ENCODE data around the gene ZBTB46.
"Not testable (repeated sequence)": the region's sequence is repeated elsewhere in the genome, so short reads cannot be mapped to it uniquely, and the experiment has no call there.

The ZBTB46 gene

DNA sequence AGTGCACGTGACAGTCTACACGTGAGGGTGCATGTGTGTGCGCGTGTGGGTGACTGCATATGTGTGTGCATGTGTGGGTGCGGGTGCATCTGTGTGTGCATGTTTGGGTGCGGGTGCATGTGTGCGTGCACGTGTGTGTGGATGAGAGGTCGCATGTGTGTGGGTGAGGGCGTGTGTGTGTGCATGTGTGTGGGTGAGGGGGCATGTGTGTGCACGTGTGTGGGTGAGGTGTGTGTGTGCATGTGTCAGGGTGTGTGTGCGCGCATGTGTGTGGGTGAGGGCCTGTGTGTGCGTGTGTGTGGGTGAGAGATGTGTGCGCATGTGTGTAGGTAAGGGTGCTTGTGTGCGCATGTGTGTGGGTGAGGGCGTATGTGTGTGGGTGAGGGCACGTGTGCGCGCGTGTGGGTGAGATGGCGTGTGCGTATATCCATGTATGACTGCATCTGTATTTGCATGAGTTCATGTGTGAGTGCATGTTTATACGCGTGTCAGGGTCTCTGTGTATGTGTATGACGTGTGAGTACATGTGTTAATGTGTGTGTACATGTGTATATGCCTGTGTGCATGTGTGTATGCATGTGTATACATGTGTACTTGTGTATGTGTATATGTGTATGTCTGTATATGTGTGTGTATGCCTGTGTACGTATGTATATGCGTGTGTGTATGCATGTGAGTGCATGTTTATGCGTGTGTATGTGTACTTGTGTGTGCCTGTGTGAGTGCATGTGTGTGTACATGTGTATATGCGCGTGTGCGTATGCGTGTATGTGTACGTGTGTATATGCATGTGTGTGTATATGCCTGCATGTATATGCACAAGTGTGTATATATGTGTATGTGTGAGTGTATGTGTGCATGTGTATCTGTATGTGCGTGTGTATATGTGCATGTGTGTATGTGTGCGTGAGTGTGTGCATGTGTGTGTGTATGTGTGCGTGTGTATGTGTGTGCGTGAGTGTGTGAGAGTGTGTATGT is 98.7 kb downstream of the ZBTB46 start:
- DNase-seq, result no peak

DNA sequence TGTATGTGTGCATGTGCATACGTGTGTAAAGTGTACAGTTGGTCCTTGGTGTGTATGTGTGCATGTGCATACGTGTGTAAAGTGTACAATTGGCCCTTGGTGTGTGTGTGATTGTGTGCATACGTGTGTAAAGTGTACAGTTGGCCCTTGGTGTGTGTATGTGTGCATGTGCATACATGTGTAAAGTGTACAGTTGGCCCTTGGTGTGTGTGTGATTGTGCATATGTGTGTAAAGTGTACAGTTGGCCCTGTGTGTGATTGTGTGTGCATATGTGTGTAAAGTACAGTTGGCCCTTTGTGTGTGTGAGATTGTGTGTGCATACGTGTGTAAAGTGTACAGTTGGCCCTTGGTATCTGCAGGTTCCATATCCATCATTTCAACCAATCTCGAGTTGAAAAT is 99.7 kb downstream of the ZBTB46 start:
- no peak for DNase-seq

DNA sequence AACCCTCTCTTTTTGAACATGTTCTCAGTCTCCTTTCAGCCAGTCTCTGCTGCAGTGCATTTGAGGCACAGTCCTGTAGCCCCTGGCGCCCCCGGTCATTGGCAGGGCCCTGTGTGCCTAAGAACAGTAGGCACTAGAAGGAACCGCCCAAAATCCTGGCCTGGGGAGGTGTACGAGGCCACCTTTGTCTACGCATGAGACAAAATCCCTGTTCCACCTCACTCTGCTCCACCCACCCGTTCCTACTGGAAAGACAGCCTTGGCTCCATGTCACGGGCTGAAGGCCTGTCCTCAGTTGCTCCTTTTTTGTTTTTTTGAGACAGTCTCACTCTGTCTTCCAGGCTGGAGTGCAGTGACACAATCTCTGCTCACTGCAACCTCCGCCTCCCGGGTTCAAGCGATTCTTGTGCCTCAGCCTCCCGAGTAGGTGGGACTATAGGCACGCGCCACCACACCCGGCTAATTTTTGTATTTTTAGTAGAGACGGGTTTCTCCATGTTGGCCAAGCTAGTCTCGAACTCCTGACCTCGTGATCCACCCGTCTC is 100.8 kb downstream of the ZBTB46 start:
- not testable (repeated sequence) for DNase-seq

DNA sequence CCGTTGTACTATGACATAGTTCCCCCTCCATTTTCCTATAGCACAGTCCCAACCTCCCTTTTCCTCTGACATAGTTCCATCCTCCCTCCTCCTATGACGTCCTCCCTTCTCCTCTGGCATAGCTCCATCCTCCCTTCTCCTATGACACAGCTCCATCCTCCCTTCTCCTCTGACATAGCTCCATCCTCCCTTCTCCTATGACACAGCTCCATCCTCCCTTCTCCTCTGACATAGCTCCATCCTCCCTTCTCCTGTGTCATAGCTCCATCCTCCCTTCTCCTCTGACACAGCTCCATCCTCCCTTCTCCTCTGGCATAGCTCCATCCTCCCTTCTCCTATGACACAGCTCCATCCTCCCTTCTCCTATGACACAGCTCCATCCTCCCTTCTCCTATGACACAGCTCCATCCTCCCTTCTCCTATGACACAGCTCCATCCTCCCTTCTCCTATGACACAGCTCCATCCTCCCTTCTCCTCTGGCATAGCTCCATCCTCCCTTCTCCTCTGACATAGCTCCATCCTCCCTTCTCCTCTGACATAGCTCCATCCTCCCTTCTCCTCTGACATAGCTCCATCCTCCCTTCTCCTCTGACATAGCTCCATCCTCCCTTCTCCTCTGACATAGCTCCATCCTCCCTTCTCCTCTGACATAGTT is 108.0 kb downstream of the ZBTB46 start:
- not testable (repeated sequence) for DNase-seq

DNA sequence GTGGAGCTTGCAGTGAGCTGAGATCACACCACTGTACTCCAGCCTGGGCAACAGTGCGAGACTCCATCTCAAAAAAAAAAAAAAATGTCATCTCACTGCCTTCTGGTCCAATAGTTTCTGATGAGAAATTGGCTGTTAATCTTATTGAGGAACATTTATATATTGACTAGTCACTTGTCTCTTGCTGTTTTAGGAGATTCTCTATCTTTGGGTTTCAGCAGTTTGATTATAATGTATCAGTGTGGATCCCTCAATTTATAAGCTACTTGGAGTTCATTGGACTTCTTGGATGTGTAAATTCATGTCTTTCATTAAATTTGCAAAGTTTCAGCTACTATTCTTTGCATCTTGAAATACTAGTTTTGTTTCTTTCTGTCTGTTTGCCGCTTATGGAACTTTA is 112.1 kb downstream of the ZBTB46 start:
- no peak for DNase-seq

- no peak for DNase-seq
Measured at GRCh38 chr20:63714858-63715257, 116.2 kb downstream of the ZBTB46 start.

DNA sequence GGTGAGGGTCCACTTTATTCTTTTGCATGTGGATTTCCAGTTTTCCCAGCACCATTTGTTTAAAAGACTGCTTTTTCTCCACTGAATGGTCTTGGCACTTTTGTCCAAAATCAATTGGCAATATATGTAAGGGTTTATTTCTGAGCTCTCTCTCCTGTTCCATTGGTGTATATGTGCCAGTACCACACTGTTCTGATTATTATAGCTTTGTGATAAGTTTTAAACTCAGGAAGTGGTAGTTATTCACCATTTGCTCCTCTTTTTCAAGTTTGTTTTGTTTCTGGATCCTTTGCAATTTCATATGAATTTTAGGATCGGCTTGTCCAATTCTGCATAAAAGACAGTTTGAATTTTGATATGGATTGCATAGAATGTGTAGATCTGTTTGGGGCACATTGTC is 118.9 kb downstream of the ZBTB46 start:
- no peak for DNase-seq

- no peak for DNase-seq
Measured at GRCh38 chr20:63711085-63711645, 119.9 kb downstream of the ZBTB46 start.

DNA sequence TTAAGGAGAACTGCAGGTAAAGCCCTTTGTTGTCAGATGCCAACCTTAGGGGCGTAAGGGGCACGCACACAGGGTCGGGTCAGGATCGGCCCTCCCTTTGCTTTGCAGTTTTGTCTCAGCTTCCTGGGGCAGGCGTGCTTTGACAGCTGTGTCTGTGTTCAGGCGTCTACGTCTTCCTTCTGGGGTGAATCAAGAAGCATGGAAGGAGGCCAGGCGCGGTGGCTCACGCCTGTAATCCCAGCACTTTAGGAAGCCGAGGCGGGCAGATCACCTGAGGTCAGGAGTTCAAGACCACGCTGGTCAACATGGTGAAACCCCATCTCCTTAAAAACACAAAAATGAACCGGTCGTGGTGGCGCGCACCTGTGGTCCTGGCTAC is 121.9 kb downstream of the ZBTB46 start:
- no peak for DNase-seq

- peak; percentile 52 for DNase-seq
Measured at GRCh38 chr20:63708301-63709148, 122.5 kb downstream of the ZBTB46 start.

- peak; percentile 91 for DNase-seq
Measured at GRCh38 chr20:63707558-63708300, 123.3 kb downstream of the ZBTB46 start, which contains the start of the genes ARFRP1 and ZGPAT. Gene ARFRP1 (minus strand): TSS chr20:63707976. CDS start chr20:63707091, 885 bp downstream. Gene ZGPAT (plus strand): TSS chr20:63708039. CDS start chr20:63708581, 542 bp downstream.

DNA sequence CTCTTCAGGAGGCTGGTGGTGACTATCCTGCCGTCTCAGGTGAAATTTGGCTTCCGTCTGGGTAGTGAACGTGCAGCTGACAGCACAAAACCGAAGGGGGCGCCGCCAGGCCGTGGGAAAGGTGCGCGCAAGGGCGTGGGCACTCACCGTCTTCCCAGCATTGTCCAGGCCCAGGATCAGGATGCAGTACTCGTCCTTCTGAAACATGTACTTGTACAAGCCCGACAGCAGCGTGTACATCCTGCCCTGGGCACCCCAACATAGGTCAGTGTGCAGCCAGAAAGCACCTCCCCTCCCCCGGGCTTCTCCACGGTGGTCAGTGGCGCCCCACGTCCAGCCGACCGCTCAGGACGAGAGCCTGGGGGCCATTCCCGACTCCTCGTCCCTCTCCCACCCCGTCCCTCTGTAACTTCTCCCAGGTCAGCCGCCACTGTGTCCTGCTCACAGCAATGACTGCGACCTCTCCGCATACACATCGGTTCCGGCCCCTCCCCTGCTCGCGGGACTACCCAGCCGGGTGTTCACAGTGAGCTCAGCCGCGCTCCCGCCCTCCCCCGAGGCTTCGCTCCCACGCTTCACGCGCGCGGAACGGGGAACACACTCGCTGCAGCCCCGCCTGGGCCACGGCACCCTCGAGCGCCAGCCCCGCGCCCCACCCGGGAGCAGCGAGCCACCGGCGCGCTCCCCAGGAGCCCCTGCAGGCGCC is 124.1 kb downstream of the ZBTB46 start:
- peak; percentile 80 for DNase-seq

GRCh38 chr20:63706027-63706695 is 124.9 kb downstream of the ZBTB46 start:
- no peak for DNase-seq

DNA sequence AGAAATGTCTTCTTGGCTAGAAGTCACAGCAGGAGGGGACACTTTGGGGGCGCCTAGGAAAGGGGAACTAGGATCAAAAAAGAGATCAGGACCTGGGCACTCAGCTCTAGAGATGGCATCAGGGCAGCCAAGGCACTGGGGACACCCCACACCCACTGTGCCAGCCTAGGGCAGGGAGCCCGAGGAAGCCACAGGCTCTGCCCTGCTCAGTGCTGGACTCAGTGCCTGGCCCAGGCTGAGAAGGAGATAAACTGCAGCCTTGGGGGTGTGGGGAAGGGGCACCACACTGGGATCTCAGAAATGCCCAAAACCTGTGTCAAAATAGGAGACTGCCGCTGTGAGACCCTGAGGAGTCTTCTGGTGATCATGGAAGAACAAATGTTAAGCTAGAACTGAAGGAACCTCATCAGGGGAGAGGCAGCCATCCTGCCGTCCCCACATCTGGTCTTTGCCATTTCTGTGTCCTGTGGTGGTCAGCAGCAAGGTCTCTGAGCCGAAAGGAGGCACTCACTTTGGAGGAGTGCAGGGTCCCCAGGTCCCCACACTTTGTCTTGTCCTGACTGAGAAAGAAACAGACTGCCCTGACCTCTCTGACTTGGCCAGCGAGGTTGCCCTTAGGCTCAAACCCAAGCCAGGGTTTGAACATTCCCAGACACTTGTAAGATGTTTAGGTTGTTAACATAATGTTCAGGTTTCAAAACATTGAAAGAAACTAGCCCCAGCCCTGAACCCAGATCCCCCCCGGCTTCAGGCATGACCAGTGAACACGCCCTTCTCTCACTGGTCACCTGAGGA is 125.6 kb downstream of the ZBTB46 start:
- DNase-seq, result no peak

DNA sequence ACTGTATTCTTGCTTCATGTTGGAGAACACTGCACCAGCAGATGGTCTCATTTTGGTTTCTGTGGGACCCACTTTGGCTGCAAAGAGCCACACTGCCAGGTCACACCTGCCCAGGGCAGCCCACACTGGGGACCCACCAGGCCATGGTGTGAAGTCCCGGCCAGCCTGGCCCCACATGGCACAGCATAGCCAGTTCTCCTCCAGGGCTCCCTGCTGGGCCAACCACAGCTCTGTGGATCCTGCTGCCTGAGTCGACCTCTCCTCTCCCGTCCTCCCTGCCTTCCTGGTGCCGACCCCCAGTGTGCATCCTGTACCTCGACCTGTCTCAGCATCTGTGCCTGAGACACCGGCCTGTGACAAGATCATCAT is 126.3 kb downstream of the ZBTB46 start:
- DNase-seq, result peak; percentile 48

- peak; percentile 48 for DNase-seq
Measured at GRCh38 chr20:63703976-63704748, 126.9 kb downstream of the ZBTB46 start.

DNA sequence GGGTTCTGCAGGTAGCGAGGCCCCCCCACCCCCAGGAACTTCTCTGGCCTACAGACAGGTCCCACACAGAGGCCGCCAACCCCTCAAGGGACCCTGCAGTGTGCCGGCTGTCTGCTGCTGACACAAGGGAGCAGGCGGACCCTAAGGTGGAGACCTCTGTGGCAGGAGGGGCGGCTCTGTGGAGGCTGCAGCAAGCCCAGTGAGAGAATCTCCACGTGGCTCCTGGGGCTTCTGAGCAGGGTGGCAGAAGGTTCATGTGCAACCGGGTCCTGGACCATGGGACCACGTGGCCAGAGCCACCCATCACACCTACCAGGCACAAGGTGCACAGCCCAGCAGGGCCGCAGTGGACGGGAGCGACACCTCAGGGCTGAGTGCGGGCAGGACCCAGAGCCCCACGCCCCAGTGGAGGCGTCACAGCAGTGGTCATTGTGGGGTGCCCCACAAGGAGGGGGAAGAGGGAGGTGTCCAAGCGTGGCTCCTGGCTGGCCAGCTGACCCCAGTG is 127.5 kb downstream of the ZBTB46 start:
- DNase-seq, result peak; percentile 44

DNA sequence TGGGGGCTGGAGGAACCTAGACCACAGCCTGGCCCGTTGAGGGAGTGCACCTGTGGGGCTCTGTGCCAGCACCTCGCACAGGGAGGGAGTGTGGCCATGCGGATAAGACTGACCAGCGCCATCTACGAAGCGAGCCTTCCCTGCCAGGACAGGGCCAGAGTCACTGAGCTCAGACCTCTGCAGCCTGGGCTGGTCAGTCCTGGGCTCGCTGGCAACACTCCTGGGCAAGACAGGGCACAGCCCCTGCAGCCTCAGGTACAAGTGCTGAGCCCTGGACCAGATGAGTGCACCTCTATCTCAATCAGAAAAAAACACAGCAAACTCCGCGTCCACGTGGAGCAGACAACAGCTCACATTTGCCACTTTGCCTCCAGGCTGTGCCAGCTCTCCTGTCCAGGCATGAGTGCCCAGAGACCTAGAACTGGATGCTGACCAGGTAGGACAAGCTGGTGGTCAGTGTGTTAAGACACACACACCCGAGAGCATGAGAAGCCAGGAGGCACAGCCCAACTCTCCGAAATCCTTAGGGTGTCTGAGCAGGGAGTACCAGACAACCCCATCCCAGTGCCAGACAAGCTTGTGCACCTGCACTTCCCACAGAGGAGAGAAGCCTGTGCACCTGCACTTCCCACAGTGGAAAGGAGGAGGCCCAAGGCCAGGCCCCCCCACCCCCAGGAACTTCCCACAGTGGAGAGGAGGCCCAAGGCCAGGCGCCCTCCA is 128.2 kb downstream of the ZBTB46 start:
- DNase-seq, result no peak
